ENCODE measurements around the gene ACTA1. TPM values are rescaled to one million over a fixed set of nuclear protein-coding genes. Genes with fewer than 3 reads are reported as not detected.

ACTA1 gene
- total RNA-seq (0.22 TPM in 1 of 2 replicates, not detected in the other), polyA plus RNA-seq (0.24 and 0.33 TPM in 2 replicates), polyA minus RNA-seq (not detected in 2 replicates), Bru-seq, nascent RNA (not detected), BruChase-seq, experiment 1, labeled RNA remaining after a 6-hour chase (percentile 20 among the genes with signal in this experiment), BruChase-seq, experiment 2, labeled RNA remaining after a 2-hour chase (percentile 16 among the genes with signal in this experiment)
- polyA plus RNA-seq (2011; cell fraction: cytosol; rRNA removed) = 0.07 and 0.18 TPM in 2 replicates
- polyA plus RNA-seq (2011; cell fraction: nucleus; rRNA removed) = 0.84 and 0.93 TPM in 2 replicates
- polyA plus RNA-seq (2012) = 0.16 TPM in 1 of 2 replicates, not detected in the other
- polyA minus RNA-seq (2011; cell fraction: cytosol; rRNA and poly(A)+ RNA removed) = not detected
- 0.29 TPM in 1 of 2 replicates, not detected in the other for polyA minus RNA-seq (2011; cell fraction: nucleus; rRNA and poly(A)+ RNA removed)
- long read RNA-seq, partial matches to known transcripts = 1 of 1 reads
- long read RNA-seq, other reads (novel, unspliced or antisense) = 0 of 1 reads

DNA sequence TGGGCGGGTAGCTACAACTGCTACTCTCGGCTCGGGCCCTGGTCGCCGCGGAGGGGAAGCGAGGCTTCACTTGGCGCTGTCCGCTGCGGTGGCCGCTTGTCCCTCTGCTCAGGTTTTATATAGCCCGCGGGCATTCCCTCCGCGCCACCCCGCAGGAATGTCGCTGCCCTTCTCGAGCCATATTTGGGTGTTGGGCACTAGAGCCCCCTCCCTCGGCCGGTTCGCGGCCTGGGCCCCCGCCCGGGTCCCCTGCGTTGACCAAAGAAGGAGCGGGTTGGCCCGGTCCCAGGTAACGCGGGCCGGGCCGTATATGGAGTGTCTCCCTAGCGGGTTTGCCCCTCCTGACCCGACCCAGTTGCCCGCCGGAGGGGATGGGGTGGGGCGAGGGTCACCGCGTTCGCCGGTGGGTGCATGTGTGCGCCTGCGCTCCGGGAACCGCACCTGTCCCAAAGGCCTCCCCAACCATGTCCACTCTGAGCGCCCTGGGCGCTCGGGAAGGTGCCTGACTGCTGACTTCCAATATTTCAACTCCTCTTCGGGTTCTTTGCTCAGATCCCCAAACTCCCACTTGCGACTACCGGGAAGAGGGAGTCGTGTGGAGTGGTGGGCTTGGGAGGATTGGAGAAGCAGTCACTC, at the start of gene ACTA1:
TSS of gene ACTA1 (minus strand) at position 90 of the 636 bp plus-strand sequence. CDS start 979 bp downstream, outside the sequence.
- Histone ChIP-seq H3K27ac (ENCODE audit: insufficient read depth, low read depth, low read length) (no peak within 1 kb of the TSS), H2AFZ (ENCODE audit: low read depth, low read length) (no peak within 1 kb of the TSS), H4K20me1 (replicated peaks; ENCODE audit: control insufficient read depth, extremely low read depth, insufficient read depth, low read length) (no peaks in the 10 kb centered on the region), H3K79me2 (ENCODE audit: control insufficient read depth, insufficient read depth, low read length) (no peaks in the 10 kb centered on the region), H3K4me2 (ENCODE audit: insufficient read depth, low read length) (no peak within 1 kb of the TSS), H3K9ac (replicated peaks; ENCODE audit: extremely low read depth, insufficient read depth, low read length) (no peak within 1 kb of the TSS), H3K4me3 (replicated peaks in 1 of 3; ENCODE audit: insufficient read depth in 1 of 3, low read depth in 1 of 3, low read length in 3 of 3) (no peak within 1 kb of the TSS), H3K27me3 (ENCODE audit: control insufficient read depth in 2 of 2, insufficient read depth in 2 of 2, low read length in 2 of 2) (peaks cover 43 to 56% of the 10 kb centered on the region in 2 experiments), H3K9me3 (replicated peaks; ENCODE audit: control insufficient read depth, insufficient read depth, low read length) (no peaks in the 10 kb centered on the region), H3K4me1 (ENCODE audit: control insufficient read depth, extremely low read depth, insufficient read depth, low read length) (no peaks in the 10 kb centered on the region), H3K36me3 (ENCODE audit: control insufficient read depth in 2 of 2, extremely low read depth in 1 of 2, insufficient read depth in 2 of 2, low read length in 2 of 2) (no peaks in the 10 kb centered on the region), H3K9me1 (replicated peaks; ENCODE audit: control insufficient read depth, extremely low read depth, insufficient read depth, low read length) (no peaks in the 10 kb centered on the region)
- dilution Hi-C loops (cut with MboI; ENCODE audit: extremely low pct_ligation_motif_present, low sequenced_read_pairs) (no loop called here), intact Hi-C loops (cut with micrococcal nuclease) (loop anchor here (5.0 kb wide), 2 partner anchors 92 to 177 kb away; partner anchors contain the start of gene CCSAP)
- ChIA-PET POLR2A (no interaction called here), CTCF (no interaction called here)
- no TSS peak for BruUV-seq (replicated peaks)
- DNase-seq (ENCODE audit: low read depth, low spot score) = no peak
- TF ChIP-seq FOS (IDR thresholded peaks at IDR 0.05; ENCODE audit: borderline replicate concordance, insufficient read depth, low read length) = no peak
- peak; percentile 30 for TF ChIP-seq EZH2 (IDR thresholded peaks at IDR 0.05; ENCODE audit: borderline replicate concordance, low read depth, low read length, severe bottlenecking)
- no peak for FAIRE-seq

DNA sequence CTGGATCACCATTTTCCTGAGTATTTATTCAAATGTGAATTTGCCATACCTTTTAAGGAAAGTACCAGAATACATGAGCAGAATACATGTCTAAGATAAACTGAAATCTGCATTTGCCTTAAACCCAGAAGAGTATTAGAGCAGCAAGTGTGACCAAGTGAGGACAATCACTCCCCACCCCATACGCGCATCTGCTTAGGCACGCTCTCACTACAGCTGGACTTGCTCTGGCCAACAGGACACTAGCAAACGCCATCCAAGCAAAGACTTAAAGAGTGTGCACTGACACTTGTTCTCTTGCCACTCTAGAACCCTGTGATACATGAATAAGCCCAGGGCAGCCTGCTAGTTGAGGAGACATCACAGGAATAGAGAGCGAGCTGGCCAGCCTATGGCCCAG, 48.6 kb upstream of the ACTA1 start:
- Histone ChIP-seq H3K9me3 (replicated peaks; ENCODE audit: control insufficient read depth, insufficient read depth, low read length) (no peaks in the 10 kb centered on the region), H3K9me1 (replicated peaks; ENCODE audit: control insufficient read depth, extremely low read depth, insufficient read depth, low read length) (no peaks in the 10 kb centered on the region), H4K20me1 (replicated peaks; ENCODE audit: control insufficient read depth, extremely low read depth, insufficient read depth, low read length) (no peaks in the 10 kb centered on the region), H3K27ac (ENCODE audit: insufficient read depth, low read depth, low read length) (no peak overlapping the region), H3K27me3 (ENCODE audit: control insufficient read depth in 2 of 2, insufficient read depth in 2 of 2, low read length in 2 of 2) (no peaks in the 10 kb centered on the region), H2AFZ (ENCODE audit: low read depth, low read length) (no peak overlapping the region), H3K79me2 (ENCODE audit: control insufficient read depth, insufficient read depth, low read length) (no peaks in the 10 kb centered on the region), H3K4me2 (ENCODE audit: insufficient read depth, low read length) (no peak overlapping the region), H3K4me1 (ENCODE audit: control insufficient read depth, extremely low read depth, insufficient read depth, low read length) (no peaks in the 10 kb centered on the region), H3K36me3 (ENCODE audit: control insufficient read depth in 2 of 2, extremely low read depth in 1 of 2, insufficient read depth in 2 of 2, low read length in 2 of 2) (peaks cover 13 to 15% of the 10 kb centered on the region in 2 experiments), H3K4me3 (replicated peaks in 1 of 3; ENCODE audit: insufficient read depth in 1 of 3, low read depth in 1 of 3, low read length in 3 of 3) (no peak overlapping the region), H3K9ac (replicated peaks; ENCODE audit: extremely low read depth, insufficient read depth, low read length) (no peak overlapping the region)
- TF ChIP-seq EZH2 (IDR thresholded peaks at IDR 0.05; ENCODE audit: borderline replicate concordance, low read depth, low read length, severe bottlenecking) = no peak
- no peak for TF ChIP-seq MYC (IDR thresholded peaks at IDR 0.05; ENCODE audit: low read depth, low read length)
- TF ChIP-seq POLR2AphosphoS5 (IDR thresholded peaks at IDR 0.05; ENCODE audit: insufficient read depth, low read depth, low read length) = no peak
- no peak for TF ChIP-seq GATA2 (IDR thresholded peaks at IDR 0.05; ENCODE audit: insufficient read depth, insufficient read length, low read depth, low read length)
- TF ChIP-seq, protein P1, sequence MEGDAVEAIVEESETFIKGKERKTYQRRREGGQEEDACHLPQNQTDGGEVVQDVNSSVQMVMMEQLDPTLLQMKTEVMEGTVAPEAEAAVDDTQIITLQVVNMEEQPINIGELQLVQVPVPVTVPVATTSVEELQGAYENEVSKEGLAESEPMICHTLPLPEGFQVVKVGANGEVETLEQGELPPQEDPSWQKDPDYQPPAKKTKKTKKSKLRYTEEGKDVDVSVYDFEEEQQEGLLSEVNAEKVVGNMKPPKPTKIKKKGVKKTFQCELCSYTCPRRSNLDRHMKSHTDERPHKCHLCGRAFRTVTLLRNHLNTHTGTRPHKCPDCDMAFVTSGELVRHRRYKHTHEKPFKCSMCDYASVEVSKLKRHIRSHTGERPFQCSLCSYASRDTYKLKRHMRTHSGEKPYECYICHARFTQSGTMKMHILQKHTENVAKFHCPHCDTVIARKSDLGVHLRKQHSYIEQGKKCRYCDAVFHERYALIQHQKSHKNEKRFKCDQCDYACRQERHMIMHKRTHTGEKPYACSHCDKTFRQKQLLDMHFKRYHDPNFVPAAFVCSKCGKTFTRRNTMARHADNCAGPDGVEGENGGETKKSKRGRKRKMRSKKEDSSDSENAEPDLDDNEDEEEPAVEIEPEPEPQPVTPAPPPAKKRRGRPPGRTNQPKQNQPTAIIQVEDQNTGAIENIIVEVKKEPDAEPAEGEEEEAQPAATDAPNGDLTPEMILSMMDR (IDR thresholded peaks at IDR 0.05; ENCODE audit: extremely low read depth in 1 of 2, insufficient read depth in 1 of 2, low read depth in 1 of 2, low read length in 2 of 2) = no peak
- TF ChIP-seq FOS (IDR thresholded peaks at IDR 0.05; ENCODE audit: borderline replicate concordance, insufficient read depth, low read length) = no peak
- TF ChIP-seq, protein P2, sequence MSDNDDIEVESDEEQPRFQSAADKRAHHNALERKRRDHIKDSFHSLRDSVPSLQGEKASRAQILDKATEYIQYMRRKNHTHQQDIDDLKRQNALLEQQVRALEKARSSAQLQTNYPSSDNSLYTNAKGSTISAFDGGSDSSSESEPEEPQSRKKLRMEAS (IDR thresholded peaks at IDR 0.05; ENCODE audit: insufficient read depth, insufficient read length) = no peak
- no peak for TF ChIP-seq POLR2A (IDR thresholded peaks at IDR 0.05; ENCODE audit: low read depth, low read length)
- no peak for TF ChIP-seq JUN (IDR thresholded peaks at IDR 0.05; ENCODE audit: borderline replicate concordance, insufficient read depth, insufficient read length, low read depth)
- CTCF ChIA-PET = interaction anchor here (0.6 to 8.2 kb wide), 34 partner anchors 8 to 829 kb away, joined by 3 to 295 read pairs (median 4); partner anchors contain the start of genes ABCB10, CCSAP, NUP133 and RAB4A
- DNase-seq (ENCODE audit: low read depth, low spot score) = no peak
- dilution Hi-C loops (cut with MboI; ENCODE audit: extremely low pct_ligation_motif_present, low sequenced_read_pairs) (no loop called here), intact Hi-C loops (cut with micrococcal nuclease) (loop anchor here (1.0 to 2.0 kb wide), 2 partner anchors 224 to 816 kb away; no protein-coding TSS in a partner anchor)
- no peak for FAIRE-seq
- BruUV-seq (replicated peaks) = no TSS peak
- POLR2A ChIA-PET = no interaction called here
